GM21367 (cell line): ENCODE measurements around the gene ZFAND6.

Experiments used
- ATAC-seq: cut with Tn5 transposase; IDR thresholded peaks from one replicate; pipeline ENCODE4 v1.9.1; 2021; ENCODE audit not compliant: unreplicated experiment

The ZFAND6 gene

DNA sequence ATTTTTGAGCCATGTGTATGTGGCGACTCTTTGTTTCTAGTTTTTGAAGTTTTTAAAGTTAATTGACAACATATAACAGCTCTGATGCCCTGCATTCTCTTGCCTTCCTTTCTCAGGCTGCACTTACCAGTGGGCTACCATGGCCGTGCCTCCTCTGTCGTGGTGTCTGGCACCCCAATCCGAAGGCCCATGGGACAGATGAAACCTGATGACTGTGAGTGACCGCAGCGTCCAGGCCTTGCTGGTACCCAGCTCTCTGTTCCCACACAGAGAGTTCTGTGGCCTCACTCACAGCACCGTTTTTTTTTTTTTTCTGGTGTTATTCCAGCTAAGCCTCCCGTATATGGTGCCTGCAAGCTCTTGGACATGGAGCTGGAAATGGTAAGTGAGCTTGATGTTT, 108.5 kb downstream of the ZFAND6 start:
- no peak for ATAC-seq

GRCh38 chr15:80168421-80168820, 108.9 kb downstream of the ZFAND6 start:
- no peak for ATAC-seq

GRCh38 chr15:80169768-80170357, 110.4 kb downstream of the ZFAND6 start:
- ATAC-seq = no peak

GRCh38 chr15:80170596-80170995, 111.1 kb downstream of the ZFAND6 start:
- ATAC-seq = no peak

GRCh38 chr15:80171787-80172186, 112.3 kb downstream of the ZFAND6 start:
- no peak for ATAC-seq

DNA sequence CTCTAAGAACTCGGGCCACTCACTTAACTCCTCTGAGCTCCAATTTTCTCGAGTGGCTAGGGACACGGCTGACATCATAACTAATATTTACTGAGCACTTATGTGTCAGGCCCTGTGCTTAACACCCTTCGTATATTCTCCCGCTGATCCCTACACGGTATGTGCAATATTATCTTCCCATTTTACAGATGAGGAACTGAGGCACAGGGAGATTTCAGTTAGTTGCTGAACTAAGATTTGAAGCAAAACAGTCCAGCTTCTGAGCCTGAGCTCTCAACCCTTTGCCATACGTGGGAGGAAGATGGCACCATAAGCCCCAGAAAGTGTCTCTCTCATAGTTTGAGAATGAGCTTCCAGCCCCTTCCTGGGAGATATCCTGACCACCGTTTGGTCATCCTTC, 112.9 kb downstream of the ZFAND6 start:
- ATAC-seq = no peak

DNA sequence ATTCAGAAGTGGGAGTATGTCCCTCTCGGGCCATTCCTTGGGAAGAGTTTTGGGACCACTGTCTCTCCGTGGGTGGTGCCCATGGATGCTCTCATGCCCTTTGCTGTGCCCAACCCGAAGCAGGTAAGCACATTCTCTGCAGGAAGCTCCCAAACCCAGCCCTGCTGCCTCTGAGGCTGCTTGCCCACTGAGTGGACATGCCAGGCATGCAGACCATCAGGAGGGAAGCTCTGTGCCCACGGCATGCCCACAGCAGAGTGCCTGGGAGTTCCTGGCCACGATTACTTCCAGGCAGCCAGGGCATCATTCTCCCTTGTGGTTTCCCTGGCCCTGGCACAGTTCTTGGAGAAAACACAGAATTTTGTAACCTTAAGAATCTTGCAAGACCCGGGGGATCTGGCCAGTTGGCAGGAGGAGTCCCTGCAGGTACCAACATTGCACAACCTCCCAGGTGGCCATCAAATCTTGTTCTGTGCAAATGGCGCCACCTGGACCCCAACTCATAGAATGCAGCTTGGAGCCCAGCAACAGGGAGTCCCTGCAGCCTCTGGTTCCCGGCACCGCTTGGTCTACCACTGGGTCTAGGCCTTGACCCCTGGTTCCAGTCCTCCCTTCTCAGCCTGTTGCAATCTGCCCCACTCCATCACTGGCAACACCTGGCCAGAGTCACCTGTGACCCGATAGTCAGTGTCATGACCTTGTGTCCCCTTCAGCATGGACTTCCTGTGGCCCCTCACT, 113.7 kb downstream of the ZFAND6 start:
- no peak for ATAC-seq

DNA sequence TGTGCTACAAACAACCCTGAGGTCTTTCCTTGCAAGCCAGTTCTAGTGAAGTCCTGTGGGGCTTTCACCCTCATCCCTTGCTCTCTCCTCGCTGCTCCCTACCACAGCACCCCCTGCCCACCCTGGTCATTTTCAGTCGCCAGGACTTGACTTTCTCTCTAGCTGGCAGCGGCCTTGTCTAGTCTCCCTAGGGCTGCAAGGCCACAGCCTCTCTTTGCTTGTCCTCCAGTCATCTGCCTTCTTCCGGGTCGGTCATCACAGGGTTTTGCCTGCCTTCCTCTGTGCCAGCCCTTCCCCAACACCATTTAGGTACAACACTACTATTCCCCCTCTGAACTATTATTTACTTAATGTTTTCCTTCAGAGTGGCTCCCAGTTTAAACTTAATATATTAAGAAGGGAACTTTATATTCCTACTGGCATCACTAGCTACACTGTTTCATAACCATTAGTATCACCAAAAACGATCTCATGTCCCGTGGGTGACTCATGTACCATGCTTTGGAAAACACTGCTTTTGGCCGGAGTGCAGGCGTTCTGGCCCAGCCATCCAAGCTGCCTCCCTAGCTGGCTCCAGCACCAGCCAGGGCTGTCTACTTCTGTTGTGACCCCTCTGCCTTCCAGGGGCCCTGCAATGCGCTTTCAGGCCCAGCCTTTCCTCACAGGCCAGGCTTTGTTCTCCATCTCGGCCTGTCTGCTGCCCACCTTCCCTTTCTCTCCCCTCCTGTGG, 114.7 kb downstream of the ZFAND6 start:
- no peak for ATAC-seq

- no peak for ATAC-seq
Observed at GRCh38 chr15:80175436-80175835, 116.0 kb downstream of the ZFAND6 start.

- ATAC-seq = no peak
Observed at GRCh38 chr15:80176443-80176842, 117.0 kb downstream of the ZFAND6 start.

- no peak for ATAC-seq
Observed at GRCh38 chr15:80177156-80177555, 117.7 kb downstream of the ZFAND6 start.

DNA sequence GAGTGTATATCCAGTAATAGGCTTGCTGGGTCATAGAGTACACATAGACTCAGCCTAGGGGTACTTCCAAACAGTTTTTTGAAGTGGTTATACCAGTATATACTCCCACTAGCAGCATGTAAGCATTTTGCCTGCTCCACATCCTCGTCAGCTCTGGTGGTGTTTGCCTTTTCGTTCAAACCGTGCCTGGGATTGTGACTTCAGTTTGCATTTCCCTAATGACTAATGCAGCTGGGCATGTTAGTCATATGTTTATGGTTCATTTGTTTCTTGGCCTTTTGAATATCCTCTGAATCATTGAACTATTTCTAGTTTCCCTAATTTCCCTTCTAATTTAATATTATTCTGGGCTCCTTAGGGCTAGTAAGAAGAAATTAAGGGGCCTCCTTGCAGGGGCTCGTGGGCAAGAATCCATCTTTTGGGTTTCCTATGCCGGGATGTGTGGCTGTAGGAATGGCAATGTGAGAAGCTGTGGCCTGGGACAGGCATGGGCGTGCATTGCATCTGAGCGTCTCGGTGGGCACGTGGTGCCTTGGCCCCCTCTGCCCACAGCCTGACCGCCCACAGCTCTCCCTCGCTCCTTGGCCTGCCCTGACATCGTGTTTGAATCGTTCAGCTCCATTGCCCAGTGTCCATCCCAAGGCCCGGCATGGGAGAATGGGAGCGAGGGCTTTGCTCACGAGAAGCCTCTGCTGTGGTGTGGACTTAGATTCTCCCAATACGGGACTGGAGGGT, 119.7 kb downstream of the ZFAND6 start:
- no peak for ATAC-seq

DNA sequence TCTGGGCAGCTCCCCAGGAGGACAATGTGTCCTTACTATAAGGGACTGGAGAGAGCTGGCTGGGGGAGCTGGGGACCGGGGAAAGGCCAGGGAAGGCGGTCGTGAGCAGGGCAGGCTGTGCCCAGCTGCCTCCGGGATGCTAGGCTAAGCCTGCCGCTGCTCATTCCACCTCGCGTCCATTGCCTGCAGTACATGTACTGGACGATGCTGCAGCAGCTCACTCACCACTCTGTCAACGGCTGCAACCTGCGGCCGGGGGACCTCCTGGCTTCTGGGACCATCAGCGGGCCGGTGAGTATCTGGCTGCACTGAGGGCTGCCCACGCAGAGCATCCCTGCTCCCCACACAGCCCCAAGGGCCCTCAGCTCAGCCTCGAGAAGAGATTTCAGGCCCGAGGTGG, 120.5 kb downstream of the ZFAND6 start:
- no peak for ATAC-seq

DNA sequence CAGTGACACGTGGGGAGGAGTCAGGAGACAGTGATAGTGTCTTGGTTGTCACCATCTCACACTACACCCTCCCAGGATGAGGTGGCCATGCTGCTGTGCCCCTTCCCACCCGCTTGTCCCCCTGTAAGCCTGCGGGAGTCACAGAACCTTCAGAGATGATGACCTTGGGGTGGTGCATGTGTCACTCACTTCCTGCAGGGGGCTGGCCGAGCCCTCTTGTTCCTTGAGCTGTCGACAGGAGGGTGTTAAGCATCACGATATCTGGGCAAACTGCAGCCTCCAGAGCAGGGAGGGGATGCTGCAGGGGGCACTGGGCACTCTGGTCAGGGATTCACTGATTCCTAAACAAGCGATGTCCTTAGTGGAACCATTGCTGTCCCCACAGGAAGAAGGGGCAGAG, 121.0 kb downstream of the ZFAND6 start:
- no peak for ATAC-seq

GRCh38 chr15:80180986-80181385, 121.5 kb downstream of the ZFAND6 start:
- no peak for ATAC-seq

DNA sequence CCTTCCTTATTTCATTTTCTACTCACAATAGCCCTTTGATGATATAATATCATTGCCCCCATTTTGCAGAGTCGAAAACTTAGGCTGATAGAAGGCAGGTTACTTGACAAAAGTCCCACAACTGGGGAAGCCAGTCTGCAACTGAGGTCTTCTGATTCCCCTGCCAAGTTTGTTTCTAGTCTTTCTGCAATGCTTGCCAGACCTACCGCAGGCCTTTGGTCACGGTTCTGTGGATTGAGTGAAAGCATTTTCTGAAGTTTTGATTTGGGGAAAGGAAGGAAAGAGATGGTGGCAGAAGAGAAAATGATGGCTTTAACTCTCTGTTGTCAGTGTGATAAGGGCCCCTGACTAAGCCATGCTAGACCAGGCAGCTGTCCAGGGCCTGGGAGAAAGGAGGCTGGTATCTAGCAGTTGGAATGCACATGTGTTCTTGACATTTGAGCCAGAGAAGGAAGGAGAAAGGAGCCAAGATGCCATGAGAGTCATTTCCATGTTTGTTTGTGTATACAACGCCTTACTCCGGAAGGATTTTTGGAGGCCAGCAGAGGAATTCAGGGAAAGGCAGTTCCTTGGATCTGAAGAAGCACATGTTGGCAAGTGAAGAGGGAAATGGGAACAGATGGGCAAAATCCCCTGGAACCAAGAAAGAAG, 123.3 kb downstream of the ZFAND6 start:
- no peak for ATAC-seq

DNA sequence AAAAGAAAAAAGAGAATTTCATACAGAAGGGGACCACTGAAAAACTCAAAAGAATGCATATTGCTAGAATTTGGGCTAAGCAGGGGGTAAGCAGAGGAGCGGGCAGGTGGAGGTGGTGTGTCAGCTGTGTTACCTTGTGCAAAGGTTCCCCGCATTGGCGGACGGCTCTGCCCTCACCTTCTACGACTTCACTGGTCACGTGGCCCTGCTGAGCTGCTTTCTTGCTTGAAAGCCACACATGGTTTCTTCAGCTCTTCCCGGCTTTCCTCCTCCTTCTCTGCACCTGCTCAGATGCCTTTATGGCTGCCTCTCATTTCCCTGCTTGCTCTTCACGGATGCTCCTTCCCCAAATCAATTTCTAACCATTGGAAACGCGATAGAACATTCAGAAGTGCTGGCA, 123.8 kb downstream of the ZFAND6 start:
- ATAC-seq = no peak

- no peak for ATAC-seq
Observed at GRCh38 chr15:80183886-80184285, 124.4 kb downstream of the ZFAND6 start.

DNA sequence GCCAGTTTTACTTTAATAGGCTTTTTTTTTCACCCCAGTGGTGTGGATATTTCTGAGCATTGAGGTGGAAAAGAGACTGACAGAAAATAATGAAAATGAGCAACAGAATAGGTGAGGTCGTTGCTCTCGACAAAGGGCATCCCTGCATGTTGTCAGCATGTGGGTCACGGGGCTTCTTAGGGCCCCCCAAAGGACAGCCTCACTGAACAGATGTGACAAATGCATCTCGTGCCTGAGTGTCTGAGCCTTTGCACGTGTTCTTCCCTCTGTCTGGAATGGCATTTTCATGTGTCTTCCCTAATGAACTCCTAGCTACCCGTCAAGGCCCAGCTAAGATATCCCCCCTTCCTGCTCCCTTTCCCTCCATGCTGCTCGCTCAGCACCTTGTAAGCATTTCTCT, 125.1 kb downstream of the ZFAND6 start:
- ATAC-seq = no peak

GRCh38 chr15:80185152-80185551, 125.7 kb downstream of the ZFAND6 start:
- ATAC-seq = no peak

GRCh38 chr15:80186066-80186465, 126.6 kb downstream of the ZFAND6 start:
- ATAC-seq = no peak
